Endothelial cell of umbilical vein (primary cell): ENCODE measurements around the gene ITPKB. TPM values are rescaled to one million over a fixed set of nuclear protein-coding genes. Genes with fewer than 3 reads are reported as not detected.

Source experiments
- BruUV-seq: library from RNA; stranded (reverse); fragments of 400-500 nt; replicated peaks from 2 replicates; lab custom pipeline; 2021; lab: Mats Ljungman, UMichigan
- CTCF ChIA-PET: fragments of 300-600, 350-600 bp; sonication (Branson Sonifier 250); formaldehyde crosslinking; loops from one replicate; lab custom pipeline; 2021; ENCODE audit warnings: antibody characterized with exemption, inconsistent platforms; lab: Charles Lee
- POLR2A ChIA-PET: fragments of 300-600, 350-600 bp; sonication (Branson Sonifier 250); formaldehyde crosslinking; loops from one replicate; lab custom pipeline; 2021; ENCODE audit warnings: antibody characterized with exemption, inconsistent platforms; lab: Charles Lee
- DNase-seq: peaks from one replicate; pipeline ENCODE4 v3.0.0-alpha.2; 2011; ENCODE audit warnings: low read depth, low spot score
- FAIRE-seq: peaks from 2 replicates; lab custom pipeline; 2011; peaks lifted over from hg19 to GRCh38; lab: Jason Lieb, UNC
- H2AFZ ChIP-seq: 2 replicates; pipeline ENCODE4 v1.6.0; 2012; ENCODE audit warnings: low read depth, low read length, control low read depth, inconsistent platforms
- H3K27ac ChIP-seq: 2 replicates; pipeline ENCODE4 v1.5.1; 2011; ENCODE audit warnings: low read depth, mild to moderate bottlenecking, control low read depth, low read length, moderate library complexity; ENCODE audit not compliant: insufficient read depth
- H3K27me3 ChIP-seq, 2 experiments: 2 replicates each; pipeline versions ENCODE4 v1.6.0 to v1.6.1; 2011; ENCODE audit warnings: low read length in 2 of 2, mixed read lengths in 1 of 2; ENCODE audit not compliant: control insufficient read depth in 2 of 2, insufficient read depth in 2 of 2
- H3K36me3 ChIP-seq, 2 experiments: 2 replicates in 1 of 2; 3 replicates in 1 of 2; pipeline ENCODE4 v1.5.1; 2011; ENCODE audit warnings: low read length in 2 of 2, mild to moderate bottlenecking in 1 of 2, moderate library complexity in 1 of 2; ENCODE audit not compliant: control insufficient read depth in 2 of 2, insufficient read depth in 2 of 2; ENCODE audit errors: extremely low read depth in 1 of 2
- H3K4me1 ChIP-seq: 3 replicates; pipeline ENCODE4 v1.5.1; 2011; ENCODE audit warnings: mild to moderate bottlenecking, low read length; ENCODE audit not compliant: control insufficient read depth, insufficient read depth; ENCODE audit errors: extremely low read depth
- H3K4me2 ChIP-seq: 2 replicates; pipeline ENCODE4 v1.6.1; 2011; ENCODE audit warnings: low read length, control low read depth, mixed read lengths; ENCODE audit not compliant: insufficient read depth
- H3K4me3 ChIP-seq, 3 experiments: fragments of 200-600 bp in 1 of 3; sonication (generic), shearing (Covaris generic) in 1 of 3; replicated peaks in 1 of 3; 2 replicates each; pipeline ENCODE4 v1.5.1; 2011 to 2016; ENCODE audit warnings: control low read depth in 3 of 3, low read length in 3 of 3, mild to moderate bottlenecking in 2 of 3, inconsistent platforms in 1 of 3, low read depth in 1 of 3, moderate library complexity in 1 of 3; ENCODE audit not compliant: insufficient read depth in 1 of 3
- H3K79me2 ChIP-seq: 2 replicates; pipeline ENCODE4 v1.6.0; 2012; ENCODE audit warnings: low read length, inconsistent platforms; ENCODE audit not compliant: control insufficient read depth, insufficient read depth
- H3K9ac ChIP-seq: replicated peaks from 2 replicates; pipeline ENCODE3; 2011; ENCODE audit warnings: low read length, control low read depth; ENCODE audit not compliant: insufficient read depth; ENCODE audit errors: extremely low read depth
- H3K9me1 ChIP-seq: replicated peaks from 3 replicates; pipeline ENCODE4 v1.6.0; 2011; ENCODE audit warnings: mild to moderate bottlenecking, low read length; ENCODE audit not compliant: control insufficient read depth, insufficient read depth; ENCODE audit errors: extremely low read depth
- H3K9me3 ChIP-seq: replicated peaks from 2 replicates; pipeline ENCODE4 v1.5.1; 2012; ENCODE audit warnings: low read length, inconsistent platforms; ENCODE audit not compliant: control insufficient read depth, insufficient read depth
- H4K20me1 ChIP-seq: replicated peaks from 2 replicates; pipeline ENCODE3; 2011; ENCODE audit warnings: mild to moderate bottlenecking, low read length; ENCODE audit not compliant: control insufficient read depth, insufficient read depth; ENCODE audit errors: extremely low read depth
- CTCF ChIP-seq, 2 donors: IDR thresholded peaks; 1 replicate in 1 of 2; 2 replicates in 1 of 2; pipeline ENCODE4 v1.5.1; 2011; ENCODE audit warnings: low read length in 2 of 2, mild to moderate bottlenecking in 2 of 2, moderate library complexity in 2 of 2, control low read depth in 1 of 2, inconsistent platforms in 1 of 2, low read depth in 1 of 2; ENCODE audit not compliant: insufficient read depth in 1 of 2; ENCODE audit errors: extremely low read depth in 1 of 2
- EZH2 ChIP-seq: IDR thresholded peaks from 2 replicates; pipeline ENCODE4 v1.6.1; 2012; ENCODE audit warnings: borderline replicate concordance, low read depth, mild to moderate bottlenecking, moderate library complexity, low read length, inconsistent platforms; ENCODE audit not compliant: severe bottlenecking
- FOS ChIP-seq: IDR thresholded peaks from 2 replicates; pipeline ENCODE4 v1.6.1; 2011; ENCODE audit warnings: mild to moderate bottlenecking, low read length, moderate library complexity, borderline replicate concordance; ENCODE audit not compliant: insufficient read depth
- GATA2 ChIP-seq: IDR thresholded peaks from 2 replicates; pipeline ENCODE4 v1.7.0; 2011; ENCODE audit warnings: low read depth, mild to moderate bottlenecking, moderate library complexity, mixed read lengths, low read length; ENCODE audit not compliant: insufficient read length, insufficient read depth
- JUN ChIP-seq: IDR thresholded peaks from 2 replicates; pipeline ENCODE4 v1.6.1; 2011; ENCODE audit warnings: borderline replicate concordance, low read depth; ENCODE audit not compliant: insufficient read length, insufficient read depth
- MYC ChIP-seq: IDR thresholded peaks from one replicate; pipeline ENCODE4 v1.6.1; 2011; ENCODE audit warnings: mild to moderate bottlenecking, low read depth, low read length
- POLR2A ChIP-seq: IDR thresholded peaks from 2 replicates; pipeline ENCODE4 v1.6.1; 2012; ENCODE audit warnings: low read depth, mild to moderate bottlenecking, control low read depth, low read length
- POLR2AphosphoS5 ChIP-seq: IDR thresholded peaks from 2 replicates; pipeline ENCODE4 v1.6.1; 2012; ENCODE audit warnings: low read depth, mild to moderate bottlenecking, control low read depth, low read length, moderate library complexity; ENCODE audit not compliant: insufficient read depth
- dilution Hi-C: fragments of 300-500 bp; cut with MboI; formaldehyde crosslinking; loops from one replicate; pipeline ENCODE4 v1.15.0; 2019; ENCODE audit warnings: low sequenced_read_pairs; ENCODE audit not compliant: extremely low pct_ligation_motif_present
- intact Hi-C: fragments of 100-400 bp; cut with micrococcal nuclease; formaldehyde crosslinking; loops from one replicate; pipeline ENCODE4 v1.10.0; 2022
- polyA plus RNA-seq, 4 experiments: library from polyadenylated mRNA; depleted of rRNA in 3 of 4; stranded (reverse) in 3 of 4; unstranded in 1 of 4; fragments of >200 nt; gene quantifications; 2 replicates each; pipeline versions ENCODE4 v1.2.1 to v1.2.3, GENCODE V29; 2011 to 2012; ENCODE audit warnings: missing spikeins in 1 of 4
- total RNA-seq: library from RNA; stranded (reverse); gene quantifications from 2 replicates; pipeline ENCODE4 v1.2.3, GENCODE V29; 2021
- TF ChIP-seq, protein P1 (sequence below): IDR thresholded peaks from 2 replicates; pipeline ENCODE4 v1.6.1; 2011; ENCODE audit not compliant: insufficient read depth, insufficient read length

The ITPKB gene
- total and polyA plus RNA-seq, 2 donors (not counting 3 experiments of a cell fraction or from before 2014, with no cell fraction given) = 7.7 to 34.8 TPM

GRCh38 chr1:226716577-226716976 is 22.5 kb downstream of the ITPKB start:
- no peak overlapping the region for H3K4me2 ChIP-seq
- peaks cover 10% of the 10 kb centered on the region for H3K4me1 ChIP-seq
- no peak overlapping the region for H3K4me3 ChIP-seq
- no peaks in the 10 kb centered on the region for H3K36me3 ChIP-seq
- TF ChIP-seq JUN (no peak), POLR2A (no peak), MYC (no peak), GATA2 (no peak), EZH2 (no peak), FOS (no peak)
- TF ChIP-seq, protein P1, sequence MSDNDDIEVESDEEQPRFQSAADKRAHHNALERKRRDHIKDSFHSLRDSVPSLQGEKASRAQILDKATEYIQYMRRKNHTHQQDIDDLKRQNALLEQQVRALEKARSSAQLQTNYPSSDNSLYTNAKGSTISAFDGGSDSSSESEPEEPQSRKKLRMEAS = no peak
- FAIRE-seq = no peak
- no peaks in the 10 kb centered on the region for H3K9me1 ChIP-seq
- no peak for DNase-seq
- ChIA-PET POLR2A (no interaction called here), CTCF (no interaction called here)
- H3K9ac ChIP-seq = no peak overlapping the region
- H2AFZ ChIP-seq = no peak overlapping the region
- BruUV-seq = no TSS peak
- H3K79me2 ChIP-seq = no peaks in the 10 kb centered on the region
- no peaks in the 10 kb centered on the region for H3K27me3 ChIP-seq
- no peaks in the 10 kb centered on the region for H3K9me3 ChIP-seq
- no peak overlapping the region for H3K27ac ChIP-seq
- H4K20me1 ChIP-seq = no peaks in the 10 kb centered on the region
- dilution Hi-C loops (no loop called here), intact Hi-C loops (no loop called here)

- Histone ChIP-seq H3K9me1 (no peaks in the 10 kb centered on the region), H3K27me3 (no peaks in the 10 kb centered on the region), H3K36me3 (no peaks in the 10 kb centered on the region), H2AFZ (no peak overlapping the region), H3K9me3 (no peaks in the 10 kb centered on the region), H4K20me1 (no peaks in the 10 kb centered on the region), H3K27ac (no peak overlapping the region), H3K79me2 (no peaks in the 10 kb centered on the region), H3K4me2 (no peak overlapping the region), H3K9ac (no peak overlapping the region), H3K4me3 (no peak overlapping the region), H3K4me1 (peaks cover 20% of the 10 kb centered on the region)
- dilution Hi-C loops = no loop called here
- FAIRE-seq (no peak), DNase-seq (no peak)
- no TSS peak for BruUV-seq
- no peak for TF ChIP-seq EZH2
- TF ChIP-seq GATA2 = no peak
- TF ChIP-seq CTCF (IDR thresholded peaks at IDR 0.05; ENCODE audit: extremely low read depth in 1 of 2, insufficient read depth in 1 of 2, low read depth in 1 of 2, low read length in 2 of 2) = no peak
- no peak for TF ChIP-seq JUN
- TF ChIP-seq FOS = no peak
- TF ChIP-seq MYC = no peak
- no peak for TF ChIP-seq POLR2AphosphoS5
- ChIA-PET POLR2A (no interaction called here), CTCF (interaction anchor here (1.0 kb wide), 1 partner anchor 9 kb away, joined by 3 read pairs; no protein-coding TSS in a partner anchor)
- intact Hi-C loops = no loop called here
Measured at GRCh38 chr1:226714148-226714547, 24.9 kb downstream of the ITPKB start.
